Activated T-cell treated with anti-CD3 and anti-CD28 coated beads for 1 hour (primary cell): ENCODE results near the gene TAGLN.

Experiments
- DNase-seq: peaks from one replicate; pipeline ENCODE4 v3.0.0-alpha.2; 2020; ENCODE audit warnings: low read depth

The TAGLN gene

DNA sequence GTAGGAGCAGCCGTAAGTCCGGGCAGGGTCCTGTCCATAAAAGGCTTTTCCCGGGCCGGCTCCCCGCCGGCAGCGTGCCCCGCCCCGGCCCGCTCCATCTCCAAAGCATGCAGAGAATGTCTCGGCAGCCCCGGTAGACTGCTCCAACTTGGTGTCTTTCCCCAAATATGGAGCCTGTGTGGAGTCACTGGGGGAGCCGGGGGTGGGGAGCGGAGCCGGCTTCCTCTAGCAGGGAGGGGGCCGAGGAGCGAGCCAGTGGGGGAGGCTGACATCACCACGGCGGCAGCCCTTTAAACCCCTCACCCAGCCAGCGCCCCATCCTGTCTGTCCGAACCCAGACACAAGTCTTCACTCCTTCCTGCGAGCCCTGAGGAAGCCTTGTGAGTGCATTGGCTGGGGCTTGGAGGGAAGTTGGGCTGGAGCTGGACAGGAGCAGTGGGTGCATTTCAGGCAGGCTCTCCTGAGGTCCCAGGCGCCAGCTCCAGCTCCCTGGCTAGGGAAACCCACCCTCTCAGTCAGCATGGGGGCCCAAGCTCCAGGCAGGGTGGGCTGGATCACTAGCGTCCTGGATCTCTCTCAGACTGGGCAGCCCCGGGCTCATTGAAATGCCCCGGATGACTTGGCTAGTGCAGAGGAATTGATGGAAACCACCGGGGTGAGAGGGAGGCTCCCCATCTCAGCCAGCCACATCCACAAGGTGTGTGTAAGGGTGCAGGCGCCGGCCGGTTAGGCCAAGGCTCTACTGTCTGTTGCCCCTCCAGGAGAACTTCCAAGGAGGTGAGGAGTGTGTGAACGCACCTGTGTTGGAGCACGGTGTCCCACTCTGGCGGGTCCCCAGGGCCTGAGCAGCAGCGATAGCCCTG is at the start of gene TAGLN:
Gene TAGLN (plus strand): TSS at position 318 of the 863 bp plus-strand sequence. CDS start 3,644 bp downstream, outside the sequence.
- no peak for DNase-seq

DNA sequence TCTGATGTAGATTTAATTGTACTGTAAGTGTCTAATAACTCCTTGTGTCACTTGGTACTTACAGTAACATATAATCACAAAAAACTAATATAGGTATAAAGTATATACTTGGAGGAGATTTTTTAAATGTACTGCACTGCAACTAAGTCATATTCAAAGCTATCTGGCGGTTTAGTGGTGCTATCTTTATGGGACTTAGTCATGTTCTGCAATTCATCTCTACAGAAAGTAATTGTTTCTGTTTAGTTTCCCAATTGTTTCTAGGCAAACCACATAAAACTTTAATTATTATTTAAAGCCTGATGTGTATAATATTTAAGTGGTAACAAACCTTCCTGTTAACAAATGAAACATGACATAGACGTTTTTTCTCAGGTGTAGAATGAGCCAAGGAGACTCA is 47.1 kb upstream of the TAGLN start:
- DNase-seq, result no peak

DNA sequence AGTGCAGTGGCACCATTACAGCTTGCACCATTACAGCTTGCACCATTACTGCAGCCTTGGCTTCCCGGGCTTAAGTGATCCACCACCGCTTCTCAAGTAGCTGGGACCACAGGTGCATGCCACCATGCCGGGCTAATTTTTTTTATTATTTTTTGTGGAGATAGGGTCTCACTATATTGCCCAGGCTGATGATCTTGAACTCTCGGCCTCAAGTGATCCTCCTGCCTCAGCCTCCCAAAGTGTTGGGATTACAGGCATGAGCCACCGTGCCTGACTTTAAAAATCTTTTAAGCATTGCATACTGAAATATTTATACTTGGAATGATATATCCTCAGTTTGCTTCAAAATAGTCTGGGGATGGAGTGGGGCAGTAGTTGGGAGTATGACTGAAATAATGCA is 44.7 kb upstream of the TAGLN start:
- no peak for DNase-seq

DNA sequence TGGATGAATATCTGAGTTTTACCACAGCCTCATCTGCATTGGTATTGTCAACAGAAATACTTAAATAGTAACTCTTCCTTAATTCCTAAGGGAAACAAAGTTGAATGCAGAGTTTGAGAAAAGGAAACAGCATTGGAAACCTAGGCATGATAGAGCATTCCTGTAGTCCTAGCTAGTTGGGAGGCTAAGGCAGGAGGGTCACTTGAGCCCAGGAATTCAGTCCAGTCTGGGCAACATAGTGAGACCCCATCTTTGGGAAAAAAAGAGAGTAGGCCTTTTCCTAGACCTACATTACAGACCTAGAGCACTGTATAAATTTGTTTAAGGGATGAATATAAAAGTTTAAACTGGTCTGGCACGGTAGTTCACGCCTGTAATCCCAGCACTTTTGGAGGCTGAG is 41.7 kb upstream of the TAGLN start:
- no peak for DNase-seq

DNA sequence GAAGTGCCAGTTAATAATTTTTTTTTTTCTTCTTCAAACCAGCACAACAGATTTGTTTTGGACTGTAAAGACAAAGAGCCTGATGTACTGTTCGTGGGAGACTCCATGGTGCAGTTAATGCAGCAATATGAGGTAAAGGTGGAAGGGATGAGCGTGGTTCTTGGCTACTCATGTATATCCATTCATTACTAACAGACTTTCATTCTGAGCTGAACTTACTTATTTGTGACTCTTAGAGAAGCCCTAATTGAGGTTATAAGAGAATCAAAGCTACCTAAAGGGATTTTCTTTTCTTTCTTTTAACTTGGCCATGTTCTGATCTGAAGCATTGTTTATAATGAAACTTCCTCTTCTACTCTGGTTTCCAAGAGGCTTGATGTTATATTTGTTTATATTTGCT is 39.3 kb upstream of the TAGLN start:
- no peak for DNase-seq

DNA sequence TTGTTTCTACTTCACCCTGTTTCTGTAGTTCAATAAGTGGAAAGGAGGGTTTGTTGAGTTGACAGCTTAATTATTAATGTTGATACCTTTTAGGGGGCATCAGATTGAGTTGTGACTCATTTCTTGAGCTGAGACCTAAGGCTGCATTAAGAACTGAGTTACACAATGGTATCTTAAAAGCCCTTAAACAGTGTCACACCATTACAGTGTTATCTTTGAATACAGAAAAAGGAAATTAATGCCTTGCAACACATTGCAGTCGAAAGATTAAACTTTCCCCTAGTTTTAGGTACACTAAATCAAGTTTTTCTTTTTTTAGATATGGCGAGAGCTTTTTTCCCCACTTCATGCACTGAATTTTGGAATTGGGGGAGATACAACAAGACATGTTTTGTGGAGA is 38.3 kb upstream of the TAGLN start:
- no peak for DNase-seq

DNA sequence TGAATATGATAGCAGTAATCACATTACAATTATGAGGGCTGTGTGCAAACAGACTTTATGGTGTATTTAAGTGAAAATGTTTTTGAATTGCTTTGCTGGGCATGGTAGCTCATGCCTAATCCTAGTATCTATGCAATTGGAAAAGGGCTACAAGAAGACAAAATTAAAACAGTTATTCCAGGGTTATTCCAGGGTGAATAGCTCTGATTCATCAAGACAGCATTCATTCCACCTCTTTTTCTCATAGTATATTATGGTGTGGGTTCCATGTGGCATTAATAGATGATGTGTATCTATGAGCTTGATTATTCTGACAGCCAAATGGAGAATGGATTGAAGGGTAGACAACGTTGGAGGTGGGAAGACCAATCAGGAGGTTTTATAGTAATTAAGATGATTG is 32.7 kb upstream of the TAGLN start:
- DNase-seq, result no peak

DNA sequence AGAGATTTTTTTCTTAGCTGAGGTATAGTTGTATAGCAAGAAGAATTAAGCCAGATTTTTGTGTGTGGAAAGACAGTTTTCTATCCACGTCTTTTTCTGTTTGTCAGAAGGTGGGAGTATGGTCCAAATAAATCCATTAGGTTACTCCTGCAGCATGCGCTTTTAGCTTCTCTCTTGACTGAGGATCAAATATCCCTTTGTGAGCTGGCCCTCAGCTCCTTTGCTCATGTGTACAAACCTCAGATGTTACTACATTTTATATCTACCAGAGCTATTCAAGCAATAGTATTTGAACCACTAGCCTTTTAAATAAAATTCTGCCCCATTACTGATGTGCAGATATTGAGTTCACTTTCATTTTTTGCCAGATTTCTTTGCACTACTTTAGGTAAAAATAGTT is 29.4 kb upstream of the TAGLN start:
- DNase-seq, result no peak

DNA sequence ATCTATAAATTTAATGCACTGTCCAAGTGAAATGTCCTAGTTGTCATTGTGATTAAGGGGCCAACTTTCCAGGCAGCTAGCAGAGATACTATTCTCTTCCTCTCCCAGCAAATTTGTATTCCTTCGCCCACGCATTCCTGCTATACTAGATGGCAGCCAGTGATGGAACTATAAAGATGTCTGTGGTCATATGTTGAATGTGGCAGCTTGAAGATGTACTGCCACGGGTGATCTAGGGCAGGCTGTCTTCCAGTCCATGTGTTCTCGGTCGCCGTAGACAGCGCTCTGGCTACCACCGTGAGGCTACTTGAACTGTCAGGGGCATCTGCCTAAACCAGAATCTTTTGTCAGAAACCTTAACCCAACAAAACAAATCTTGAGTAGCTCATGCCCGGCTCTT is 29.0 kb upstream of the TAGLN start:
- no peak for DNase-seq

DNA sequence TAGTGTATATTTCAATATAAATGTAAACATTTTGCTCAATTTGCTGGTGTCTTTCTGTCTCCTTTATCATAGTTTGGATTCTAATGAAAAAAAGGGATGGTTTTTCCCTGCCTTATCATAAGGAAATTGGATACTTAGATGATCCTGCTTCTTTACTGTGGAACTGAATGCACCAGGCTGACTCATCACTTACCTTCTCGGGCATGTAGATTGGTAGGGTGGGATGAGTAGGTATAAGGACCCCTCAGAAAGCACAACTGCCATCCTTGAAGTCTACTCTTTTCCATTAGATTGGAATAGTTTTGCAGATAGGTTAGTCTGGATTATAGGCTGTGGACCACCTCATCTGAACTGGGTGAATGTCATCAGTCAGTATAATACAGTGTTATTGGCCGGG is 28.2 kb upstream of the TAGLN start:
- DNase-seq, result no peak

DNA sequence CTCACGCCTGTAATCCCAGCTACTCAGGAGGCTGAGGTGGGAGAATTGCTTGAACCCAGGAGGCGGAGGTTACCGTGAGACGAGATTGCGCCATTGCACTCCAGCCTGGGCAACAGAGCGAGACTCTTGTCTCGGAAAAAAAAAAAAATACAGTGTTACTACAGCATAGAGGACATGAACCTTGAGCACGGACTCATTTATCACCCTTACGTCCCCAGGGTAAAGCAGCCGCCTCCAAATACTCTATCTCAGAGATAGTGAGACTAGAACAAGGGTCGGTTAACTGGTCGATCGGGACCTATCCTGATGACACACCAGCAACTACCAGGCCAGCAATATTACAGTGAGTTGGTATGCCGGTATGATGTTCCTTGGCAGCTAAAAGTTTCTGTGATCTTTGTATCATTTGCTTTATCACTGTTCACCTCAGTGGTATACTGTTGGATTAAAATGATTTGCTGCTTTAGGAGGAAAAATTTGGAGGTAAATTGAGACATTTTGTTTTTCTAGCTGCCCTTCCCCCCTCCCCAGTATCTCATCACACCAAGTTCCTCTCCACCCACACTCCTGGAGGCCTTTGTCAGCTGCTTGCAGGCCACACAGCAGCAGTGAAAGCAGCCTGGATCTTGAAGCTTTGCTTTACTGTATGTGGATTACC is 27.6 kb upstream of the TAGLN start:
- DNase-seq, result no peak

DNA sequence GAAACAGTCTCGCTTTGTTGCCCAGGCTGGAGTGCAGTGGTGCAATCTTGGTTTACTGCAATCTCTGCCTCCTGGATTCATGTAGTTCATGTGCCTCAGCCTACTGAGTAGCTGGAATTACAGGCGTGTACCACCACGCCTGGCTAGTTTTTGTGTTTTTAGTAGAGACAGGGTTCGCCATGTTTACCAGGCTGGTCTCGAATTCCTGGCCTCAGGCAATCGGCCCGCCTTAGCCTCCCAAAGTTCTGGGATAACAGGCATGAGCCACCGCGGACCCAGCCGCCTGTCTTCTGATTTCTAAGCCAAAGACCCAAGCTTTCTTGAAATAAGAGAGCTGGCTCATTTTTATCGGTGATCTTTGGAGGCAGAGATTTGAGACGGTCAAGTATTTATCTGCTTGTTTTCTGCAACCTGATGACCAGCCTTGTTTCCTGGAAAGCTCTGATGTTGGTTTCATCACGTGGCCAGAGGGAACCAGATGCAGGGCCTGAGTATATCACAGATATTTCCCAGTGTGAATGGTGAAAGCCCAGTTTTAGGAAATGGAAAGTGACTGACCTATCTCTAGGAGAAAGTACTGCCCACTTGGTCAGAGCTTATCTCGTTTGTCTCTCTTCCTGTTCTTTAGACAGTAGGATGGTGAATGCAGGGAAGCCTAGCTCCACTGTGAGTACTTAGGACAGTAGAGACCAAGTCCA is 26.3 kb upstream of the TAGLN start:
- DNase-seq, result no peak

DNA sequence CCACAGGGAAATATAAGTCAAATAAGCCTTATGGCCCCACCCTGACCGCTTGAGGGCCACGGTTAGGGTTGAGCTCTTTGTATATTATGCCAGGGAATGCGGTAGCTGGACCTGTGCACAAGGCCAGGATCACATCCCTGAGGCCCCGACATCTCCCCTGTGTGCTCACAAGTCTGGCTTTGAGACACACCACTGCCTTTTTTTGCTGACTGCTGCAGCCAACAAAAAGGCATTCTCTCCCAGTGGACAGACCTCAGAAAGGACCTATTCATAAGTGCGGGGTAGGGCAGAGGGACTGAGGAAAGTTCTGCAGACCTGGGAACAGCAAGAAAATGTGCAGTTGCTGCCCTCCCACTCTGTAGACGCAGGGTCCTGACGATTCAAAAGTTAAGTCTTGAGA is 24.1 kb upstream of the TAGLN start:
- no peak for DNase-seq

DNA sequence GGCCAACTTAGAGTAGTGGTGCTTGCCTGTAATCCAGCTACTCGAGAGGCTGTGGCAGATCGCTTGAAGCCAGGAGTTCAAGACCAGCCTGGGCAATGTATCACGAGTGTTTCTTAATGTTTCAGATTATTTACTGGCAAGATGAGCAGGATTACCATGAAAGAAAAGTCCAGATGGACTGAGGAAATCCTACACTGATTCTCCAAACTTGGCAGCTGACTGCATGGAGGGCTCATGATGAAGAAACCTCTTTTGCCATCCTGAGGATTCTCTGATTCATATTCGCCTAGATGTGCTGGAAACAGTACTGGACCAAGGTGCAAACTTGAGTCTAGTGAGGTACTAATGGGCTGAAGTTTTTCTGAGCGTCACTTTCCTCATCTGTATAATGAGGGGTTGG is 23.4 kb upstream of the TAGLN start:
- DNase-seq, result no peak

DNA sequence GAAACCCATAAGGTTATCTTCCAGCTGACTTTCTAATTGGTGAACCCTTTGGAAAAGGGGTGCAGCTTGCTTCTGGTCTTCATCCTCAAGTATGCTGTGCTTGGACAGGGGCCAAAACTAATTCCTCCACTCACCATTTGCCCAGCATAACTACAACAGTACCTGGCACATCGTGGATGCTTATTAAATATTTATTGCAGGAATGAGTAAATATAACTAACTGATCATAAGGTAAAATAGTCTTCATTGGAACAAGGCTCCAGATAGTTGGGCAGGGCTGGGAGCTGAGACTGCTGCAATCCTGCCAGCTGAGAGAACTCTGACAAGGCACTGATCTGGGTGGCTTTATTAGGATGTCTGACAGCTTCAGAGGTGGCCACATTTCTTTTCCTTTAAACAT is 23.0 kb upstream of the TAGLN start:
- no peak for DNase-seq

DNA sequence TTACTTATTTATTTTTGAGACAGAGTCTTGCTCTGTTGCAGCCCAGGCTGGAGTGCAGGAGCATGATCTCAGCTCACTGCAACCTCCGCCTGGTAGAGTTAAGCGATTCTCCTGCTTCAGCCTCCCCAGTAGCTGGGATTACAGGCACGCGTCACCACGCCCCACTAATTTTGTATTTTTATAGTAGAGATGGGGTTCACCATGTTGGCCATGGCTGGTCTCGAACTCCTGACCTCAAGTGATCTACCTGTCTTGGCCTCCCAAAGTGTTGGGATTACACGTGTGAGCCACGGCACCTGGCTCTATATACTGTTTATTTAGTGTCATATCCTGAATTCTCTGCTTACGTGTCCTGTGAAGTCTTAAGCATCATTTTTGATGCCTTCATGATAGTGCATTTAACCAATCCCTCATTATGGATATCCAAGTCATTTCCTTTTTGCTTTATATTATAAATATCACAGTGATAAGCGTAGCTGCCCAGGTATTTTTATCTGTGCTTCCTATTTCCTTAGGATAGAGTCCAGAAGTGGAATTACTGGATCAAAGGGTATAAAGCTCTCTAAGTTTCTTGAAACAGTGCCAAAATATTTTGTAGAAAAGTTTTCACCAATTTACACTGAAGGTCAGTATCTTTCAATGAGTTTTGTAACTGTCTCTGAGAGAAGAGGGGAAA is 21.5 kb upstream of the TAGLN start:
- DNase-seq, result no peak

DNA sequence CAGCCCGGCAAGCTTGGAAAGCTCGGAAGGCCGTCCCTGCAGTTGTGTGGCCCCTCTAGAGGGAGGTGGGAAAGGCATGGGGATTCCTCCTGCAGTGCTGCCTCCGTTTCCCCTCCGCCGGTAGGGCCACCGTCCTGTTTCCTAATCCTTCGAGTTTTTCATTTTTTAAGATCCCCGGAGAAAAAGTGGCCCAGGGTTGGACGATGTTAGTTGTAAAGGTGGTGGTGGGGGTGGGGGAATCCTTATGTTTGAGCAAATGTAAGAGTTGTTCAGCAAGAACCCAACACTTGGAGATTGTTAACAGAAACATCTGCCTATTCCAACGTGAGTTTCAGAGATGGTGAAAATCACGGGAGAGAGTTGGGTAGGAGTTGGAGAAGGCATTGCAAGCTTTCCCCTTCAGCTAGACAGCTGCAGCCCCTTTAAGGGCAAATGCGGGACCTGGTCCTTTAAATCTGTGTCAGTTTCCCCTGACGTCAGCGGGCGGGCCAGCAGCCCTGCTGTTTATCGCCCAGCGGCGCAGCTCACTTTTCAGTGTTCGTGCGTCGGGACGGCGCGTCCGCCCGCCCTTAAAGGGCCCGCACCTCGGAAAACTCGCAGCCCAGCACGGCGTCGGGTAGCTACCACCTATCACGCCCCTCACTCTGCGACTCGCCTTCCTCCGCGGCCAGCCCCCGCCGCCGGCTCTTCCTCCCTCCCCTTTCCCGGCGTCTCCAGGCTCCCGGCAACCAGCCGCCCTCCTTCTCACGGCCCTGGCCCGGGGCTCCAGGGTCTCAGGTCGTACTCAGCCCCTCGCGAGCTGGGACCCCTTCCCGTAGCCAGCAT is 20.7 kb upstream of the TAGLN start, which contains the start of gene SIDT2:
Gene SIDT2 (plus strand): TSS at position 534 of the 825 bp plus-strand sequence. CDS start 521 bp downstream, outside the sequence.
- DNase-seq, result peak; percentile 79

DNA sequence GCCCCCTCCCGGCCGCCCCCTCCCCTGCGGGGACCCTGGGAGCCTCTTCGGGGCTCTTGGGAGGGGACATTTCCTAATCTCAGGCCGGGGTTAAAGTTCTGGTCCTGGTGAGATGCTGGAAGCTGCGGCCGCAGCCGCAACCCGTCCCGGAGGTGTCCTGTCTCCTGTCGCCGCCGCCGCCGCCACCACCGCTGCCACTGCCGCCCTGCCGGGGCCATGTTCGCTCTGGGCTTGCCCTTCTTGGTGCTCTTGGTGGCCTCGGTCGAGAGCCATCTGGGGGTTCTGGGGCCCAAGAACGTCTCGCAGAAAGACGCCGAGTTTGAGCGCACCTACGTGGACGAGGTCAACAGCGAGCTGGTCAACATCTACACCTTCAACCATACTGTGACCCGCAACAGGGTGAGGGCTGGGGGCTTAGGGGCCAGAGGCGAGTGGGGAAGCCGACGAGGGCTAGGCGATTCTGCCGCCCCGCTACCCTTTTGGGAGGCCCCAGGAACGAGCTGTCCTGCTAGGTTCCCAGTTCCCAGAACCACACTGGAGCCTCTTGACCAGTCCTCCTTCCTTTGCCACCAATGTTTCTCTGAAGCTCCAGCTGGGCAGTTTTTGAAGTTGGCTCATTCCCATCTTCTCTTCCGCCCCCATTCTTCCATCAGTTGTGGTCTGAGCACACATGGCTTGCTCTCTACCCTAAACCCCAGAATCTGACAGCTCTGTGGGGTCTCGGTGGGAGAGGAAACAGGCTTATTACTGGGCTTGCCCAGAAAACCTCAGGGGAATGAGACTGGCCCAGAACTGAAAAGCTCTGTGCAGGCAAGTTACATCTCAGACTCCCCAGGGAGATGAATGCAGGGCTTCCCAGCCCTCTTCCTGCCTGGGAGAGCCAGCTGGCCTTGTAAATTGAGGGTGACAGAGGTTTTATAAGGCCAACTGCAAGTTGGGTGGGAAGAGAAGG is 19.8 kb upstream of the TAGLN start:
- DNase-seq, result peak; percentile 31

DNA sequence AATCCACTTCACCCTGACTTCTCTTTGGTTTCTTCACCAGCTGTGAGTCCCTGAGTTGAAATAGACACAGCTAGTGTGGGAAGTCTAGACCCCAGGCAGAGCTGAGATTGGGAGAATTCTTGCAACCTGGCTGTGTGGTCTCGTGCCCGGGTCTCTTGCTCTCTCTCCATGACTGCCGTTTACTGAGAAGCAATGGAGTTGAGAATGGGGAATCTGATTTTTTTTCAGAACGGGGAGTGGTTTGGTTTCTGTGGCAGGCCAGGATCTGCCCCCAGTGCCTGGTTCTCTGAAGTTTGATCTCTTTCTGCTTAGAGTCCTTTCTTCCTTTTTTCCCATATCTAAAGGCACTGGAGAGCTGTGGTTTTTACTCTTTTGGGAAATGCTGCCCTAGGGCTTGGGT is 19.1 kb upstream of the TAGLN start:
- DNase-seq, result no peak
